DND-41 (cell line): Measurements from ENCODE around the gene MANF.

Experiments
- CTCF ChIP-seq: IDR thresholded peaks from 2 replicates; pipeline ENCODE4 v1.5.1; 2012; ENCODE audit warnings: borderline replicate concordance, low read length, moderate library complexity, mild to moderate bottlenecking; ENCODE audit not compliant: poor library complexity, severe bottlenecking; ENCODE audit errors: extremely low read depth
- EZH2 ChIP-seq: IDR thresholded peaks from 3 replicates; pipeline ENCODE4 v1.6.1; 2012; ENCODE audit warnings: borderline replicate concordance, low read depth, mild to moderate bottlenecking, moderate library complexity, low read length, inconsistent platforms; ENCODE audit not compliant: severe bottlenecking

- no peak for TF ChIP-seq CTCF
- TF ChIP-seq EZH2 = no peak
These were observed 7.5 kb downstream of the MANF start for GRCh38 chr3:51392355-51393133.
